ENCODE measurements around the gene TMEM40. TPM values are rescaled to one million over a fixed set of nuclear protein-coding genes. Genes with fewer than 3 reads are reported as not detected.

TMEM40 gene
- total and polyA plus RNA-seq, 2 of the 13 experiments (the other 11 are each of a cell fraction or from before 2014, with no cell fraction given) = 0.16 TPM; not detected in 1

- TF ChIP-seq PCBP2 (optimal IDR thresholded peaks at IDR 0.05; ENCODE audit: low read depth, low read length, poor library complexity, severe bottlenecking) (no peak), ZIK1 (CRISPR knock-in tag; IDR thresholded peaks at IDR 0.05; ENCODE audit: borderline replicate concordance, low read depth) (no peak), UBTF (CRISPR knock-in tag; IDR thresholded peaks at IDR 0.05) (no peak), RBM39 (IDR thresholded peaks at IDR 0.05; ENCODE audit: low read depth, low read length, poor library complexity, severe bottlenecking) (no peak), ETV5 (CRISPR knock-in tag; IDR thresholded peaks at IDR 0.05; ENCODE audit: borderline replicate concordance) (no peak), ZSCAN25 (CRISPR knock-in tag; IDR thresholded peaks at IDR 0.05) (no peak), ZNF652 (CRISPR knock-in tag; IDR thresholded peaks at IDR 0.05; ENCODE audit: borderline replicate concordance, low read depth) (no peak), SRSF4 (IDR thresholded peaks at IDR 0.05; ENCODE audit: low read depth, low read length, poor library complexity, severe bottlenecking) (no peak), ZNF274 (CRISPR knock-in tag; IDR thresholded peaks at IDR 0.05) (no peak), RFX3 (CRISPR knock-in tag; IDR thresholded peaks at IDR 0.05) (peak; percentile 87), ISL2 (CRISPR knock-in tag; IDR thresholded peaks at IDR 0.05) (no peak), GABPA (IDR thresholded peaks at IDR 0.05; ENCODE audit: low read depth, low read length) (no peak), GABPA (CRISPR knock-in tag; IDR thresholded peaks at IDR 0.05; ENCODE audit: low read depth) (no peak), ZNF317 (CRISPR knock-in tag; IDR thresholded peaks at IDR 0.05) (peak; percentile 51; the same call in 1 of the 2 replicates), HHEX (CRISPR knock-in tag; IDR thresholded peaks at IDR 0.05) (no peak), NCOA1 (CRISPR knock-in tag; IDR thresholded peaks at IDR 0.05) (no peak), GABPB1 (CRISPR knock-in tag; IDR thresholded peaks at IDR 0.05) (0 out of 2 replicates have a peak, but pooled peaks have one; percentile 22), FOXA1 (IDR thresholded peaks at IDR 0.05) (no peak), FOXA1 (CRISPR knock-in tag; IDR thresholded peaks at IDR 0.05) (peak; percentile 26; the same call in 1 of the 2 replicates), ARID2 (CRISPR knock-in tag; IDR thresholded peaks at IDR 0.05; ENCODE audit: borderline replicate concordance) (no peak), ZSCAN5A (CRISPR knock-in tag; IDR thresholded peaks at IDR 0.05; ENCODE audit: borderline replicate concordance) (no peak), KLF16 (CRISPR knock-in tag; IDR thresholded peaks at IDR 0.05) (0 out of 4 replicates have a peak, but pooled peaks of 1 of the 2 experiments have one; percentile 19), ZNF264 (CRISPR knock-in tag; IDR thresholded peaks at IDR 0.05) (peak; percentile 71; the same call in 1 of the 2 replicates), RFXAP (CRISPR knock-in tag; IDR thresholded peaks at IDR 0.05; ENCODE audit: borderline replicate concordance) (no peak), ZNF354B (CRISPR knock-in tag; IDR thresholded peaks at IDR 0.05) (no peak), MIXL1 (CRISPR knock-in tag; IDR thresholded peaks at IDR 0.05) (no peak), DRAP1 (CRISPR knock-in tag; IDR thresholded peaks at IDR 0.05) (0 out of 2 replicates have a peak, but pooled peaks have one; percentile 17), ZNF703 (CRISPR knock-in tag; IDR thresholded peaks at IDR 0.05; ENCODE audit: borderline replicate concordance) (no peak)
Observed at GRCh38 chr3:12719984-12720898, 38.8 kb downstream of the TMEM40 start (continued).
